Kidney capillary endothelial cell (primary cell): Measurements from ENCODE around the gene RASSF8.

Source experiments
- DNase-seq: peaks from one replicate; pipeline ENCODE4 v3.0.0-alpha.2; 2018; ENCODE audit warnings: low spot score

RASSF8 gene

GRCh38 chr12:25993901-25994651 lies 35.6 kb downstream of the RASSF8 start:
- DNase-seq = no peak

- DNase-seq = no peak
These were observed 36.6 kb downstream of the RASSF8 start for GRCh38 chr12:25994901-25995625.

- DNase-seq = no peak
These were observed 37.4 kb downstream of the RASSF8 start for GRCh38 chr12:25995906-25996305.

GRCh38 chr12:25996677-25997076 lies 38.2 kb downstream of the RASSF8 start:
- DNase-seq = no peak

- peak; percentile 98 for DNase-seq
These were observed 38.9 kb downstream of the RASSF8 start for GRCh38 chr12:25997201-25997963.

GRCh38 chr12:26000898-26001297 lies 42.4 kb downstream of the RASSF8 start:
- no peak for DNase-seq

- no peak for DNase-seq
These were observed 43.0 kb downstream of the RASSF8 start for GRCh38 chr12:26001530-26001929.

- no peak for DNase-seq
These were observed 44.6 kb downstream of the RASSF8 start for GRCh38 chr12:26003065-26003464.

GRCh38 chr12:26007566-26007965 lies 49.1 kb downstream of the RASSF8 start:
- DNase-seq = no peak

GRCh38 chr12:26009593-26009992 lies 51.1 kb downstream of the RASSF8 start:
- no peak for DNase-seq

GRCh38 chr12:26010293-26010821 lies 51.9 kb downstream of the RASSF8 start:
- no peak for DNase-seq

GRCh38 chr12:26011099-26011498 lies 52.6 kb downstream of the RASSF8 start:
- no peak for DNase-seq

- DNase-seq = no peak
These were observed 55.6 kb downstream of the RASSF8 start for GRCh38 chr12:26014085-26014484.

- no peak for DNase-seq
These were observed 58.0 kb downstream of the RASSF8 start for GRCh38 chr12:26016516-26016915.

GRCh38 chr12:26017484-26018211 lies 59.2 kb downstream of the RASSF8 start:
- peak; percentile 62 for DNase-seq

- DNase-seq = no peak
These were observed 60.4 kb downstream of the RASSF8 start for GRCh38 chr12:26018926-26019325.

GRCh38 chr12:26021534-26021933 lies 63.1 kb downstream of the RASSF8 start:
- DNase-seq = no peak

- no peak for DNase-seq
These were observed 63.6 kb downstream of the RASSF8 start for GRCh38 chr12:26022043-26022442.

- no peak for DNase-seq
These were observed 68.2 kb downstream of the RASSF8 start for GRCh38 chr12:26026713-26027112.

- DNase-seq = no peak
These were observed 68.9 kb downstream of the RASSF8 start for GRCh38 chr12:26027401-26027800.

- DNase-seq = peak; percentile 53
These were observed 70.7 kb downstream of the RASSF8 start for GRCh38 chr12:26028953-26029735.
